ENCODE measurements around the gene YAF2.
A peak's percentile ranks its signal among the peaks of the same experiment; 100 is the strongest.
"Not testable (repeated sequence)": the region's sequence is repeated elsewhere in the genome, so short reads cannot be mapped to it uniquely, and the experiment has no call there.

Gene YAF2

GRCh38 chr12:42252645-42253044 is 14.6 kb upstream of the YAF2 start:
- not testable (repeated sequence) for DNase-seq

DNA sequence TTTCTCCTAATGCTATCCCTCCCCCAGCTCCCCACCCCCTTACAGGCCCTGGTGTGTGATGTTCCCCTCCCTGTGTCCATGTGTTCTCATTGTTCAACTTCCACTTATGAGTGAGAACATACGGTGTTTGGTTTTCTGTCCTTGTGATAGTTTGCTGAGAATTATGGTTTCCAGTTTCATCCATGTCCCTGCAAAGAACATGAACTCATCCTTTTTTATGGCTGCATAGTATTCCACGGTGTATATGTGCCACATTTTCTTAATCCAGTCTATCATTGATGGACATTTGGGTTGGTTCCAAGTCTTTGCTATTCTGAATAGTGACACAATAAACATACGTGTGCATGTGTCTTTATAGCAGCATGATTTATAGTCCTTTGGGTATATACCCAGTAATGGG is 11.0 kb upstream of the YAF2 start:
- DNase-seq: not testable (repeated sequence)

DNA sequence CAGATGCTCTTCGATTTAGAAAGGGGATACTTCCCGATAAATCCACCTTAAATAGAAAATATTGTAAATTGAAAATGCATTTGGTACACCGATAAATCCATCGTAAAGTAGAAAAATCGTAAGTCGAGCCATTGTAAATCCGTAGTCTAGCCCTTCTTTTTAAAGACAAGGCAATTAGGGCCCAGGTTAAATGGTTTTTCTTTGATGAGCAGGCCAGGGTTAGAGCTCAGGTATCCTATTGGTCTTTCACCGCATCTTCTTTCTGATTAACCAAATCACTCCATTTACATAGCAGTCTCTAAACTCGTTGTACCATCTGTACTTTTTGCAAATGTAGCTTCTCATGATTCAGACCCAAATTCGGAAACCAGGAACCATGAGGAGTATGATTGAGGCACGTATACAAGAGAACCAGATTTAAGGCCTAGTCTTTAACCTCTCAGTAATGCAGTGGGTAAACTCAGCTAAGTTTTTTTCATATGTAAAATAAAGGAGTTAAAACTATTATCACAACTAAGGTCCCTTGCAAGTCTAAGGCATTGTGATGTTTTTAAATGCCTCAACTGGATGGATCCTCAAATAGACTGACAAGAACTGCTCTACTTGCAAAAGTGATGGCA is 2.2 kb upstream of the YAF2 start:
- DNase-seq: no peak

GRCh38 chr12:42237853-42238239 is 202 bp downstream of the YAF2 start:
- no peak for DNase-seq

DNA sequence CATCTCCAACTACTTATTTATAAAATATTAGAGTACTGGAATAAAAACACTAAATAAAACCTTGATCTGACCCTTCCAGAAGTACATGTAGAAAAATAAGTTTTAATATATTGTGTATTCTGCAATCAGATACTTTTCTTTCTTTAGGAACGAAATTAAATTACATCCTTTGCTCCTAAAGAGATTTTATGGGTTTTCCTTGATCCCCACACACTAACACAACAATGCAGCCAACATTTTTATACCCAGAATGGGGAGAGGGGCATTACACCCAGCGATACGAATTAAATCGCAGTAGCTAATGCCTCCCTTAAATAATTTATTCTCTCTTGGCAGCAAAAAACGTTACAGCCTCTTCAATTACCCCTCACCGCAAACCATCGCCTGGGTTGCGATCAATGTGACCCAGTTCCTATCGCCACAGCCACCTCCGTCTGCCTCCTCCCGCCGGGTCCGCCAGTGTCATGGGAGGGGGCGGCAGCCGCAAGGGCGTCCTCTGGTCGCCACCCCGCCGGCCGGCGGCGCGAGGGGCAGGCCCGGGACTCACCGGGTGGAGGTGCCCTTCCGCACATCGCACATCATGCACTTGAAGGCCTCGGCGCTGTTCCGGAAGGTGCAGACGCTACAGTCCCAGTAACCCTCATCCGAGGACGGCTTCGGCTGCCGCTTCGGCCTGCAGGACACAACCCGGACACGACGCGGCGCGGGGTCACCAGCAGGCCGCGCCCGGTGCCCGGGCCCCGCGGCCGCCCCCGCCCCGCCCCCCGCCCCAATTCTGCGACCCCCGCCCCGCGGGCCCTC is 796 bp downstream of the YAF2 start:
- DNase-seq: peak; percentile 76

- no peak for DNase-seq
These were observed 2.0 kb downstream of the YAF2 start for GRCh38 chr12:42236017-42236416.

- DNase-seq: no peak
These were observed 2.6 kb downstream of the YAF2 start for GRCh38 chr12:42235426-42235825.

GRCh38 chr12:42234970-42235369 is 3.1 kb downstream of the YAF2 start:
- no peak for DNase-seq

- not testable (repeated sequence) for DNase-seq
These were observed 10.5 kb downstream of the YAF2 start for GRCh38 chr12:42227525-42227924.

DNA sequence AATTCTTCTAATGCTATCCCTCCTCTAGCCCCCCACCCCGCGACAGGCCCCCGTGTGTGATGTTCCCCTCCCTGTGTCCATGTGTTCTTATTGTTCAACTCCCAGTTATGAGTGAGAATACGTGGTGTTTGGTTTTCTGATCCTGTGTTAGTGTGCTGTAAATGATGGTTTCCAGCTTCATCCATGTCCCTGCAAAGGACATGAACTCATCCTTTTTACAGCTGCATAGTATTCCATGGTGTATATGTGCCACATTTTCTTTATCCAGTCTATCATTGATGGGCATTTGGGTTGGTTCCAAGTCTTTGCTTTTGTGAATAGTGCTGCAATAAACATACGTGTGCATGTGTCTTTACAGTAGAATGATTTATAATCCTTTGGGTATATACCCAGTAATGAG is 13.5 kb downstream of the YAF2 start:
- not testable (repeated sequence) for DNase-seq

- no peak for DNase-seq
These were observed 15.3 kb downstream of the YAF2 start for GRCh38 chr12:42222724-42223123.

DNA sequence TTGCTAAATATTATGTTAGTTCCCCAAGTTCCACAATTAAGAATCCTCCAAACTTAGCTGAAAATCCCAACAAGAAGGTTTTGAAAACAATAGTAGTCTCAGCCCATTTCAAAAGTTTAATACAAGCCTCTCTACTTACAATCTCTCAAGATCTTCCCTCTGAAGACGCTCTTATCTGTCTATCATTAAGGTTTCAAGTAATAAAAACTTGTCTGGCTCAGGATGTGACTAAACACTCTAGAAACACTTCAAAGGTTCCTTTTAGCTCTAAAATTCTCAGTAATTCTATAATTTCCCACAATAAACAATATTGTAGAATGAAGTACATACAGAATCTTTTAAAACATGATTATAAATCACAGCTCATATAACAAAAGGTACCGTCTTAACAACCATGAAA is 16.3 kb downstream of the YAF2 start:
- no peak for DNase-seq

- DNase-seq: no peak
These were observed 20.4 kb downstream of the YAF2 start for GRCh38 chr12:42217656-42218055.

DNA sequence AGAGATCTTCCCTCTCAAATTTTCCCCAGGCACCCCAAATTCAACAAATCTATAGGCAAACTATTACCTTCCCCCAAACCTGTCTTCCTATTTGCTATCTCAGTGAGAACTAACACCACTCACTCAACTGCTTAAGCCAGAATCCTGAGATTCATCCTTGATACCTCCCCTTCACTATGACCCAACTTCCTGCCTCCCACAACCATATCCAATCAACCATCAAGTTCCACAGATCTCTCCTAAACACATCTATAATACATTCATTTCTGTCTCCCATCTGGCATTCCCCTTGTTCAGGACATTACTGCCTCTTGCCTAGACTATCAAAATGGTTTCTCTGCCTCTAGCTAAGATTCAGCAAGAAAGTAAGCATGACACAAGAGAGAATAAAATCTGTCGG is 21.3 kb downstream of the YAF2 start:
- no peak for DNase-seq

GRCh38 chr12:42215759-42216158 is 22.3 kb downstream of the YAF2 start:
- DNase-seq: not testable (repeated sequence)

DNA sequence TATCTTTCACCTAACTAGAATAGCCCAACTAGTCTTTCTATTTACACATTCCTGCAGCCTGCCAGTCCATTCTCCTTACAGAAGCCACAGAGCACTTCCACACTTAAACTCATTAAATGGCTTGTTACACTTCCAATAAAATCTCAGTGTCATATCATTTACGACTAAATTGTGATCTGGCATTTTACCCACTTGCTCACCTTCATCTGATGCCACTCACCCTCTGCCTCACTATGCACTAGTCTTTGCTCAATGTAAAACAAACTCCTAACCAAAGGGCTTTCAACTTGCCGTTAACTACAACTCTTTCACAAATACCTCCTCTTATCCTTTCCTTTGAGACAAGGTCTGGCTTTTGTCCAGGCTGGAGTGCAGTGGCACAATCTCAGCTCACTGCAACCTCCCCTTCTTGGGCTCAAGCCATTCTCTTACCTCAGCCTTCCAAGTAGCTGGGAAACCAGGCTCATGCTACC is 24.1 kb downstream of the YAF2 start:
- DNase-seq: no peak

GRCh38 chr12:42213023-42213422 is 25.0 kb downstream of the YAF2 start:
- no peak for DNase-seq

GRCh38 chr12:42208574-42208973 is 29.5 kb downstream of the YAF2 start:
- DNase-seq: no peak

- no peak for DNase-seq
These were observed 33.2 kb downstream of the YAF2 start for GRCh38 chr12:42204819-42205218.

- DNase-seq: no peak
These were observed 33.7 kb downstream of the YAF2 start for GRCh38 chr12:42204362-42204761.

DNA sequence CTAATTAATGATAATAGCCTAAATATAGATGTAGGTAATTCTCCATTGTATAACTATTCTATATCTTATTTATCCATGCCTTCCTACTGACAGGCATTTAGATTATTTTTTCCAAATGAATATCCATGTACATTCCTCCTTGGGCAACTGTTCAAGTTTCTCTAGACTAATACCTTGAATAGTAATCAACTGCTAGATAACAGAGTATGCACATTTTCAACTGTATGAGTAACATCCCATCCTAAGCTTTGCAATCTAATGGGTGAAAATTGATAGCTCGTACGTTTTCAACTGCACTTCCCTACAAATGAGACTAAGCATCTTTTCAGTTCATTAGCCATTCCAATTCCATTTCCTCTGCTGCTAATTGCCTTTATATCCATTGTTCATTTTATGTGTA is 37.0 kb downstream of the YAF2 start:
- DNase-seq: no peak

- no peak for DNase-seq
These were observed 39.0 kb downstream of the YAF2 start for GRCh38 chr12:42199007-42199406.

DNA sequence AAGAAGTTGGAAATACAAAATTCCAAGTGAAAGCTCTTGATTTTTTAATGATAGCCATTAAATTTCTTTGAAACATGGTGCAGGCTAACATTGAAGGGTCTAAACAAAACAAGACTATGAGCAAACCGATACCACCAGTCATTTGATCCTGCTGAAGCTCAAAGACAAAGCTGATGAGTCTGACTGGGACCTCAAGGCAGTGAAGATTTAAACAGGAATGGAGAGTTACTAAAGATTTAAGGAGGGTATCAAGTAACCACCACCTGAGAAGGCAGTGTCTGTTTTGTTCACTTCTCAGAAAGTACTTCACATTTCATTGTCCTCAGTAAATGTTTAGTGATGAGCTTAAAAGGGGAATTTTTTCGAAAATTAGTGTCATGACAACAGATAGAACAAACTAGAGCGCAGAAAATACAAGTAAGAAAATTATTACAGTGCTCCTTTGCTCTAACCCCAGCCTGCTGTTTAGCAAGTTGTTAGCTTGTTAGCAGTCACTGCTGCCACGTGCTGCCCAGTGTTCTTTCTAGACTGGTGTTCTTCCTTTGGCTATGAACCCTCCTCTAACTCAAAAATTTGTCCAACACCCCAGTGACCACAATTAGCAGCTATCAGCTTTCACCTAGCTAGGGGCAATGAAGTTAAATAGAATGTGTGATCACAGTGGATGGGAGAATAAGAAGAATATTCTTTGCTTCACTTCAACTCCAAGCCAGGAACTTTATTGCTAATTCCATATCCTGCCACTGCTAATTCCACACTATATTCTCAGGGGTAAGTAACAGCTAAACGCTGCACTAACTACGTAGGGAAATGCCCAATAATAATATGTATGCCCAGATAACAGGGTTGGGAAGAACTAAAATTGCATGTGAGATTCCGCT is 41.1 kb downstream of the YAF2 start:
- no peak for DNase-seq

GRCh38 chr12:42192686-42193085 is 45.4 kb downstream of the YAF2 start:
- DNase-seq: no peak

All from stimulated activated CD8-positive, alpha-beta memory T cell treated with anti-CD3 and anti-CD28 coated beads, Interleukin-4, amount 100 ng/mL, for 48 hours (primary cell).